OCI-LY7 (cell line): ENCODE measurements around the gene SMTNL2. TPM values are rescaled to one million over a fixed set of nuclear protein-coding genes. Genes with fewer than 3 reads are reported as not detected.

Experiments
- BruUV-seq: library from RNA; stranded (reverse); fragments of 400-500 nt; replicated peaks from 2 replicates; lab custom pipeline; 2021; lab: Mats Ljungman, UMichigan
- CTCF ChIA-PET: fragments of 300-600 bp; sonication (Branson Sonifier 250); formaldehyde crosslinking; loops from one replicate; lab custom pipeline; 2022; ENCODE audit warnings: antibody characterized with exemption; ENCODE audit not compliant: unreplicated experiment; lab: Charles Lee
- POLR2A ChIA-PET: fragments of 300-600 bp; sonication (Branson Sonifier 250); formaldehyde crosslinking; loops from one replicate; lab custom pipeline; 2022; ENCODE audit warnings: antibody characterized with exemption; lab: Charles Lee
- DNase-seq: peaks from one replicate; pipeline ENCODE4 v3.0.0-alpha.2; 2015; ENCODE audit warnings: low spot score
- H2AFZ ChIP-seq: fragments of 200-600 bp; sonication (generic), shearing (Covaris generic); 2 replicates; pipeline ENCODE4 v1.6.1; 2014; ENCODE audit warnings: mild to moderate bottlenecking, antibody characterized with exemption, low read length, moderate library complexity
- H3K27ac ChIP-seq: fragments of 200-600 bp; sonication (generic); 2 replicates; pipeline ENCODE4 v1.5.1; 2014; ENCODE audit warnings: mixed run types, low read depth, mild to moderate bottlenecking, moderate library complexity, low read length, inconsistent platforms; ENCODE audit not compliant: poor library complexity, severe bottlenecking
- H3K36me3 ChIP-seq: fragments of 200-600 bp; sonication (generic); 2 replicates; pipeline ENCODE4 v1.6.1; 2014; ENCODE audit warnings: mild to moderate bottlenecking, antibody characterized with exemption, low read length, moderate library complexity, mixed read lengths; ENCODE audit not compliant: insufficient read depth
- H3K4me1 ChIP-seq: fragments of 200-600 bp; sonication (generic); 2 replicates; pipeline ENCODE4 v1.5.1; 2014; ENCODE audit warnings: mild to moderate bottlenecking, low read length; ENCODE audit not compliant: insufficient read depth, poor library complexity, severe bottlenecking
- H3K4me2 ChIP-seq: fragments of 200-600 bp; sonication (generic); 2 replicates; pipeline ENCODE4 v1.6.1; 2014; ENCODE audit warnings: mild to moderate bottlenecking, low read length
- H3K4me3 ChIP-seq: fragments of 200-600 bp; sonication (generic); 2 replicates; pipeline ENCODE4 v1.5.1; 2014; ENCODE audit warnings: mild to moderate bottlenecking, low read depth, low read length; ENCODE audit not compliant: poor library complexity, severe bottlenecking
- H3K79me2 ChIP-seq: fragments of 200-600 bp; sonication (generic); 2 replicates; pipeline ENCODE4 v1.6.1; 2016; ENCODE audit warnings: low read depth, mild to moderate bottlenecking, low read length, moderate library complexity, mixed read lengths; ENCODE audit not compliant: insufficient read depth
- H3K9me2 ChIP-seq: fragments of 200-600 bp; sonication (generic); 2 replicates; pipeline ENCODE4 v1.6.1; 2016; ENCODE audit warnings: mild to moderate bottlenecking, low read length, mixed read lengths; ENCODE audit not compliant: insufficient read depth
- H3K9me3 ChIP-seq: fragments of 200-600 bp; sonication (generic); 2 replicates; pipeline ENCODE4 v1.6.1; 2014; ENCODE audit warnings: mild to moderate bottlenecking, mixed run types, low read length, mixed read lengths
- H4K20me1 ChIP-seq: fragments of 200-600 bp; sonication (generic); 2 replicates; pipeline ENCODE4 v1.6.1; 2014; ENCODE audit warnings: mild to moderate bottlenecking, antibody characterized with exemption, low read length, moderate library complexity, mixed read lengths; ENCODE audit not compliant: insufficient read depth
- CTCF ChIP-seq: fragments of 200-600 bp; sonication (generic); conservative IDR thresholded peaks from 2 replicates; pipeline ENCODE4 v1.5.1; 2014; ENCODE audit warnings: mild to moderate bottlenecking, antibody characterized with exemption, low read length, moderate library complexity, mixed read lengths
- EZH2phosphoT487 ChIP-seq: fragments of 200-600 bp; sonication (generic); IDR thresholded peaks from 2 replicates; pipeline ENCODE4 v1.6.1; 2018; ENCODE audit warnings: low read depth, borderline replicate concordance, mild to moderate bottlenecking, mixed run types, antibody characterized with exemption, low read length, moderate library complexity, mixed read lengths
- intact Hi-C: fragments of 100-400 bp; cut with micrococcal nuclease; formaldehyde crosslinking; loops from one replicate; pipeline ENCODE4 v1.10.0; 2022; ENCODE audit not compliant: unreplicated experiment
- total RNA-seq, 2 experiments: library from RNA; depleted of rRNA in 1 of 2; stranded (reverse); fragments of >200 nt in 1 of 2; shearing (Covaris generic) in 1 of 2; gene quantifications; 2 replicates each; pipeline ENCODE4 v1.2.3, GENCODE V29; 2014 to 2022

The SMTNL2 gene
- total RNA-seq, 2 experiments from 2014 or later, result not detected

GRCh38 chr17:4598776-4599504 lies 14.6 kb downstream of the SMTNL2 start:
- Histone ChIP-seq H3K27ac (no peak overlapping the region), H3K4me3 (no peak overlapping the region), H3K4me2 (no peak overlapping the region), H3K4me1 (no peaks in the 10 kb centered on the region), H3K79me2 (no peaks in the 10 kb centered on the region), H3K9me3 (no peaks in the 10 kb centered on the region), H3K36me3 (no peaks in the 10 kb centered on the region), H4K20me1 (no peaks in the 10 kb centered on the region), H2AFZ (no peak overlapping the region), H3K9me2 (no peaks in the 10 kb centered on the region)
- BruUV-seq, result no TSS peak
- ChIA-PET POLR2A (interaction anchor here (0.6 kb wide), 1 partner anchor 475 kb away, joined by 4 read pairs; no protein-coding TSS in a partner anchor), CTCF (interaction anchor here (0.6 kb wide), 1 partner anchor 14 kb away, joined by 4 read pairs; no protein-coding TSS in a partner anchor)
- intact Hi-C loops, result no loop called here
- no peak for TF ChIP-seq EZH2phosphoT487
- TF ChIP-seq CTCF, result no peak
- DNase-seq, result no peak

DNA sequence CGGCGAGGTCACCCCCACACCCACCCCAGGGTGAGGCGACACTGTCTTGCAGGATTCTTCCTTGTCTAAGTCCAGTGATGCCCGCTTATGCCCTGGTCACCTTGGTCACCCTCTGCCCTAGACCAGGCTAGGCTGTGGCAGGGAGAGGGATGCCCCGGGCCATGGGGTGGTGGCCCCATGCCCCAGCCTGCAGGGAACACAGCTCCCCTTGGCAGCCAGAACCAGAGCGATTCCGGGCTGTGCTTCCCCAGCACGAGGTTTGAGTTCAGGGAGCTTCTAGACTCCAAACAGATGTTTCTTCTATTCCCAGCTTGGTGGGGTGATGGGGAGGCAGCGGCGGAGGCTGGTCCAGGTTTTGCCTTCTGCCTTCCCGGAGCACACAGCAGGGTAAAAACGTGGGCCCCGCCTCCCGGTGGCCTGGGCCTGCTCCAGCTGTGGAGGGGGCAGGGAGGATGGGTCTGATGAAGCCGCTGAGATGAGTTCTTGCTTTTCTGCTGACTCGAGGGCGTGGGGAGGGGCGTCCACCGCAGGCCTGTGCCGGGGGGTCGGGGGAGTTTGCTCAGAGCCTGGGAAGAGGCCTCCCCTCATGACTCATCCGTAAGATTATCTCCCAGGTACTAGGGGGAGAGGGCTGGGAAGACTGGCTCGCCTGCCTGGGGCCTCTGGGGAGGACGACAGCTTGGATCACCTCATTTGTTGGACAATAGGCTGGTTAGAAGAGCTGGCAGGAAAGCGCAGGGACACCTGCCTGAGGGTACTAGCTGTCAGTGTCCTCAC lies 15.4 kb downstream of the SMTNL2 start:
- Histone ChIP-seq H3K4me1 (no peaks in the 10 kb centered on the region), H3K9me2 (no peaks in the 10 kb centered on the region), H2AFZ (no peak overlapping the region), H4K20me1 (no peaks in the 10 kb centered on the region), H3K36me3 (no peaks in the 10 kb centered on the region), H3K9me3 (no peaks in the 10 kb centered on the region), H3K4me3 (no peak overlapping the region), H3K79me2 (no peaks in the 10 kb centered on the region), H3K27ac (no peak overlapping the region), H3K4me2 (no peak overlapping the region)
- TF ChIP-seq CTCF (no peak), EZH2phosphoT487 (no peak)
- ChIA-PET CTCF (no interaction called here), POLR2A (no interaction called here)
- DNase-seq, result no peak
- intact Hi-C loops, result no loop called here
- no TSS peak for BruUV-seq

- H3K4me3 ChIP-seq, result no peak overlapping the region
- TF ChIP-seq EZH2phosphoT487 (no peak), CTCF (no peak)
- ChIA-PET POLR2A (no interaction called here), CTCF (no interaction called here)
- no peak overlapping the region for H2AFZ ChIP-seq
- H3K9me3 ChIP-seq, result no peaks in the 10 kb centered on the region
- intact Hi-C loops, result no loop called here
- no peaks in the 10 kb centered on the region for H3K4me1 ChIP-seq
- no peaks in the 10 kb centered on the region for H3K36me3 ChIP-seq
- no peak for DNase-seq
- no peaks in the 10 kb centered on the region for H3K79me2 ChIP-seq
- H3K4me2 ChIP-seq, result no peak overlapping the region
- no peaks in the 10 kb centered on the region for H4K20me1 ChIP-seq
- no peak overlapping the region for H3K27ac ChIP-seq
- BruUV-seq, result no TSS peak
- no peaks in the 10 kb centered on the region for H3K9me2 ChIP-seq
These were observed 16.2 kb downstream of the SMTNL2 start for GRCh38 chr17:4600563-4600962.
